ENCODE measurements around the gene CHMP4B. TPM values are rescaled to one million over a fixed set of nuclear protein-coding genes. Genes with fewer than 3 reads are reported as not detected.

Gene CHMP4B
- total RNA-seq, 1 experiment from 2014 or later, result 68.9 TPM

DNA sequence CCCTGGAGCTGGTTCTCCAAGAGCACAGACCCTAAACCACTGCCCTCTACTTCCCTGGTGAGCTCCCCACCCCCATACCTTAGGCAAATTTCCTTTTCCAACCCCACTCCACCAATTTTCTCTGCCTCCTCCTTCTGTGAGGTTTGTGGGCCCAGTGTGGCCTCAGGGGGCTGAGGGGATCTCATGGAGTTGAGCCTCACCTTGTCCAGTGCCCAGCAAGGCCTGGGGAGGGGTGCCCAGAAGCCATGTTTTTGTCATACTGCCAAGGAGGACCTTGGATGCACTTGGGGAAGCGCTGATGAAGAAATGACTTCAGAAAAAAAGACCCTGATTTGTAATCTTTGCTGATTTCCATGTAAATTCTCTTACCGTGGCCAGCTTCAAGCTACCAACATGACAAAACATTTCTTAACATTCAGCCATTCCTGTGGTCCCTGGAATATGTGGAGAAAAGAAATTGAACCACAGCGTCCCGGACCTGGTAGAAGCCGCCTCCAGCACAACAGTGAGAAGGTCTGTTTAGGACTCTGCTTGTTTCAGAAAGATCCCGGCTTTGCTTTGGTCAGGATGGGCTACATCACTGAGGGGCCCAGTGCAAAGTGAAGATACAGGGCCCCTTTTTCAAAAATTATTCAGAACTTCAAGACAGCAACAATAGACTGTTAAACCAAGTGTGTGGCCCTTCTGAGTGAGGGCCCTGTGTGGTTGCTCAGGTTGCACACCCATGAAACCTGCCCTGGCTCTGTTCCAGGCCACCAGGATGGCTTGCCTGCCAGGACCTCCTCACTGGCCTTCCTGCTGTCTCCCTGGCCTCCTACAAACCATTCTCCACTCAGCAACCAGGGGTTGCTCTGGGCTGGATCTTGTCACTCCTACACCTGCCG lies 52.5 kb downstream of the CHMP4B start:
- Histone ChIP-seq H3K4me3 (ENCODE audit: low read depth, low read length, poor library complexity, severe bottlenecking) (no peak overlapping the region), H3K27ac (ENCODE audit: low read depth, low read length, poor library complexity, severe bottlenecking) (no peak overlapping the region), H3K36me3 (ENCODE audit: insufficient read depth, low read length, poor library complexity, severe bottlenecking) (no peaks in the 10 kb centered on the region), H3K9me3 (ENCODE audit: low read depth, low read length, poor library complexity, severe bottlenecking) (no peaks in the 10 kb centered on the region), H3K27me3 (replicated peaks; ENCODE audit: insufficient read depth, low read depth, low read length, poor library complexity) (no peaks in the 10 kb centered on the region), H3K4me1 (ENCODE audit: insufficient read depth, low read length, poor library complexity, severe bottlenecking) (peaks cover 6% of the 10 kb centered on the region)
- BruUV-seq (replicated peaks), result no TSS peak
- intact Hi-C loops (cut with micrococcal nuclease; ENCODE audit: unreplicated experiment), result loop anchor here (1.0 kb wide), 1 partner anchor 206 kb away; no protein-coding TSS in a partner anchor
- DNase-seq (ENCODE audit: low spot score), result no peak
- ChIA-PET CTCF (interaction anchor here (0.5 to 1.1 kb wide), 6 partner anchors 159 to 266 kb away, joined by 3 to 8 read pairs (median 4); no protein-coding TSS in a partner anchor), POLR2A (ENCODE audit: low non-redundant PET) (no interaction called here)
- TF ChIP-seq EZH2 (IDR thresholded peaks at IDR 0.05; ENCODE audit: borderline replicate concordance, low read depth, low read length, poor library complexity, severe bottlenecking), result no peak
- TF ChIP-seq, protein P1, sequence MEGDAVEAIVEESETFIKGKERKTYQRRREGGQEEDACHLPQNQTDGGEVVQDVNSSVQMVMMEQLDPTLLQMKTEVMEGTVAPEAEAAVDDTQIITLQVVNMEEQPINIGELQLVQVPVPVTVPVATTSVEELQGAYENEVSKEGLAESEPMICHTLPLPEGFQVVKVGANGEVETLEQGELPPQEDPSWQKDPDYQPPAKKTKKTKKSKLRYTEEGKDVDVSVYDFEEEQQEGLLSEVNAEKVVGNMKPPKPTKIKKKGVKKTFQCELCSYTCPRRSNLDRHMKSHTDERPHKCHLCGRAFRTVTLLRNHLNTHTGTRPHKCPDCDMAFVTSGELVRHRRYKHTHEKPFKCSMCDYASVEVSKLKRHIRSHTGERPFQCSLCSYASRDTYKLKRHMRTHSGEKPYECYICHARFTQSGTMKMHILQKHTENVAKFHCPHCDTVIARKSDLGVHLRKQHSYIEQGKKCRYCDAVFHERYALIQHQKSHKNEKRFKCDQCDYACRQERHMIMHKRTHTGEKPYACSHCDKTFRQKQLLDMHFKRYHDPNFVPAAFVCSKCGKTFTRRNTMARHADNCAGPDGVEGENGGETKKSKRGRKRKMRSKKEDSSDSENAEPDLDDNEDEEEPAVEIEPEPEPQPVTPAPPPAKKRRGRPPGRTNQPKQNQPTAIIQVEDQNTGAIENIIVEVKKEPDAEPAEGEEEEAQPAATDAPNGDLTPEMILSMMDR (conservative IDR thresholded peaks at IDR 0.05; ENCODE audit: low read depth, low read length), result no peak

DNA sequence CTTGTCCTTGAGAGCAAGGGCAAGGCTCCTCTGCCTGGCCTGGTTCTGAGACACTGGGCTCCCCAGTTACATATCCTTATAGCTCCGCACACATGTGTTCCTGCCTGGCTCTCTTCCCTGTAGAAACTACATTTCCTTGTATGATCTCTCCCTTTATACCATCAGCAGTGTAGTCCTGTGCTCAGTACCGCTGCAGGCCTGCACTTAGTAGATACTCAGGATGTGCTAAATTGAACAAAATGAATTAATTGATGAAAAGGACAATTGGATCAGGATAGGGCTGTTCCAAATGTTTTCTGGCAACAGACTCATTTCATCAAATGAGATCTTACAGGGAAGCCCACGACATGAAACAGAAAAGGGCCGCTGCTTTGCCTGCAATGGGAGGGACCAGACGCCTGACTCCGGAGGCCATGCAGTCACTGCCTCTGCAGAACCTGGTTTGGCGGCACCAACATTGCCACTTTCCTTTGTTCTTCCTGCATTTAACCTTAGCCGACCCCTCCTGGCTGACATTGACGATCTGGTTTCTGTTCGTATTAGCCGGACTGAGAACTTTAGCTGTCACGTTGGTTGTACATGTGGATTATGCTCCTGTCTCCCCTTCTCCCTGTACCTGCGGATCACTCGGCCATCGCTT lies 53.3 kb downstream of the CHMP4B start:
- no peak for DNase-seq (ENCODE audit: low spot score)
- CTCF ChIA-PET, result no interaction called here
- POLR2A ChIA-PET (ENCODE audit: low non-redundant PET), result no interaction called here
- H3K9me3 ChIP-seq (ENCODE audit: low read depth, low read length, poor library complexity, severe bottlenecking), result no peaks in the 10 kb centered on the region
- H3K27ac ChIP-seq (ENCODE audit: low read depth, low read length, poor library complexity, severe bottlenecking), result no peak overlapping the region
- H3K4me1 ChIP-seq (ENCODE audit: insufficient read depth, low read length, poor library complexity, severe bottlenecking), result peaks cover 6% of the 10 kb centered on the region
- intact Hi-C loops (cut with micrococcal nuclease; ENCODE audit: unreplicated experiment), result no loop called here
- BruUV-seq (replicated peaks), result no TSS peak
- H3K36me3 ChIP-seq (ENCODE audit: insufficient read depth, low read length, poor library complexity, severe bottlenecking), result no peaks in the 10 kb centered on the region
- TF ChIP-seq, protein P1 (conservative IDR thresholded peaks at IDR 0.05; ENCODE audit: low read depth, low read length), result no peak
- no peak for TF ChIP-seq EZH2 (IDR thresholded peaks at IDR 0.05; ENCODE audit: borderline replicate concordance, low read depth, low read length, poor library complexity, severe bottlenecking)
- H3K4me3 ChIP-seq (ENCODE audit: low read depth, low read length, poor library complexity, severe bottlenecking), result no peak overlapping the region
- H3K27me3 ChIP-seq (replicated peaks; ENCODE audit: insufficient read depth, low read depth, low read length, poor library complexity), result no peaks in the 10 kb centered on the region

DNA sequence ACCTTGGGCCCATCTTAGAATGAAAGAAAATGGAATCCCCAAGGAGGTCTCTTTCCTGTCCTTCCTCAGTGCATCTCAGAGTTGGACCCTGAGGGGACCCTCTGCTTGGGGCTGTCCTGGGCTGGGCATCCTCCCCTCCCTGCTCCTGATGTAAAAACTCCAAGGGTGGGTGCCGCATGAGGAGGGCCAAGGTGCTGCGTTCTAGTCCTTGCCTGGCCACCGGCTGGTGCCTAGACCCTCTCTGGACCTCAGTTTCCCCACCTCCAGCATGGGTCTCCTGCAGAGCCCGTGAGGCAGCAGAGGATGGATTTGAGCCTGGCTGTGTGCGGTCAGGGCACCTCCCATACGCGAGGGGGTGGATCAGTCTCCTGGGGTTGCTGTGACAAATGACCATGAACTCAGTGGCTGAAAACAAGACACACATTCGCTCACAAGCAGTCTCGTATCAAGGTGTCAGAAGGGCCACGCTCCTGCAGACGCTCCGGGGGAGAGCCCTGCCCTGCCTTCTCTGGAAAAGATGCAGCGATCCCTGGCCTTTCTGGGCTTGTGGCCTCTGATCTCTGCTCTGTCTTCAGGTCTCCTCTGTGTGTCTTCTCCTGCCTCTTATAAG lies 54.7 kb downstream of the CHMP4B start:
- intact Hi-C loops (cut with micrococcal nuclease; ENCODE audit: unreplicated experiment), result no loop called here
- no TSS peak for BruUV-seq (replicated peaks)
- TF ChIP-seq, protein P1 (conservative IDR thresholded peaks at IDR 0.05; ENCODE audit: low read depth, low read length), result no peak
- TF ChIP-seq EZH2 (IDR thresholded peaks at IDR 0.05; ENCODE audit: borderline replicate concordance, low read depth, low read length, poor library complexity, severe bottlenecking), result no peak
- Histone ChIP-seq H3K4me3 (ENCODE audit: low read depth, low read length, poor library complexity, severe bottlenecking) (no peak overlapping the region), H3K36me3 (ENCODE audit: insufficient read depth, low read length, poor library complexity, severe bottlenecking) (no peaks in the 10 kb centered on the region), H3K9me3 (ENCODE audit: low read depth, low read length, poor library complexity, severe bottlenecking) (no peaks in the 10 kb centered on the region), H3K27ac (ENCODE audit: low read depth, low read length, poor library complexity, severe bottlenecking) (no peak overlapping the region), H3K27me3 (replicated peaks; ENCODE audit: insufficient read depth, low read depth, low read length, poor library complexity) (no peaks in the 10 kb centered on the region), H3K4me1 (ENCODE audit: insufficient read depth, low read length, poor library complexity, severe bottlenecking) (peaks cover 6% of the 10 kb centered on the region)
- CTCF ChIA-PET, result no interaction called here
- DNase-seq (ENCODE audit: low spot score), result no peak
- POLR2A ChIA-PET (ENCODE audit: low non-redundant PET), result no interaction called here
